GM18505 (cell line): ENCODE data around the gene NFATC2.

ENCODE experiments used
- ATAC-seq: cut with Tn5 transposase; IDR thresholded peaks from one replicate; pipeline ENCODE4 v1.9.1; 2021; ENCODE audit not compliant: unreplicated experiment
- POLR2A ChIP-seq: IDR thresholded peaks from 4 replicates; pipeline ENCODE4 v1.6.1; 2011; ENCODE audit warnings: borderline replicate concordance; ENCODE audit not compliant: insufficient read depth, insufficient read length; ENCODE audit errors: extremely low read depth

NFATC2 gene

GRCh38 chr20:51428401-51429143 lies 113.9 kb downstream of the NFATC2 start:
- no peak for ATAC-seq
- TF ChIP-seq POLR2A, result no peak

- no peak for TF ChIP-seq POLR2A
- ATAC-seq, result no peak
These were observed 114.7 kb downstream of the NFATC2 start for GRCh38 chr20:51427651-51428291.

DNA sequence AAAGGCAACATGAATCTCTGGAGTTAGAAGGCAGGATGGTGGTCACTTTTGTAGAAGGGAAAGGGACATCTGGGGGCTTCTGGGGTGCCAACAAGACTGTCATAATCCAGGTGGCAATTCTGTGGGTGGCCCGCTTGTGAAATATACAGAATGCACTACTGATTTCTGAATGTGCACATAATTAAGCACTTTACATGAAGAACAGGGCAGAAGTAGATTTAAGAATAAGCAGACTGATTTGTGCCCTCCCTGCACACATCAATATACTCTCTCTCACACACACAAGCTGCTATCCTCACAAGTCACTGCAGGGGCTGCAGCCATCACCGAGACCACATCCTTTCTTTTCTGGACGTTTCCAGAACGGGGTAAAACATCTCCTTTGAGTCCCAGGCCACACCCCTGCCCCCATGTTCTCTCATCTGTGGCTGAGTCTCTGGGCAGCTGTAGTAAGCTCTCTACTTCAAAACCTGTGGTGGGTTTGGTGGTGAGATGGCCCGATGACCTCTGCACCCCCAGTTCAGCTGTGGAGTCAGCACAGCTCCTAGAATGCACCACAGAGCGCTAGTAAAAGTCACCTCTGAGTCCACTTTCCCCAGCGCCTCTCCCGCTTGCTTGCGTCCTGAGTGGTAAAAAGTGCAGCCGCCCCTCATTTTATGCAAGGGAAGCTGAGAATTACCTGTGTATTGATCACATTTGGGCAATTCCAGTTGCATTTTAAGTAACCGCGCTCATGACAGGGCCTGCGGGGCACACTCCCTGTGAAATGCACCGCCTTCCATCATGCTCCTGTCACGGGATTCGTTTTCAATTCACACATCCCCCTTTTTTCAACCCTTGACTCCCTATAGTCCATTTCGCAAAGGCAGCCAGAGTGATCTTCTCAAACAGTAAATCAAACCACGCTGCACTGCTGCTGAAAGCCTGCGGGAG lies 115.5 kb downstream of the NFATC2 start:
- no peak for TF ChIP-seq POLR2A
- ATAC-seq, result no peak

- no peak for ATAC-seq
- no peak for TF ChIP-seq POLR2A
These were observed 117.0 kb downstream of the NFATC2 start for GRCh38 chr20:51425347-51426106.

- no peak for TF ChIP-seq POLR2A
- ATAC-seq, result no peak
These were observed 118.0 kb downstream of the NFATC2 start for GRCh38 chr20:51424270-51425117.

GRCh38 chr20:51423810-51424209 lies 118.7 kb downstream of the NFATC2 start:
- no peak for TF ChIP-seq POLR2A

DNA sequence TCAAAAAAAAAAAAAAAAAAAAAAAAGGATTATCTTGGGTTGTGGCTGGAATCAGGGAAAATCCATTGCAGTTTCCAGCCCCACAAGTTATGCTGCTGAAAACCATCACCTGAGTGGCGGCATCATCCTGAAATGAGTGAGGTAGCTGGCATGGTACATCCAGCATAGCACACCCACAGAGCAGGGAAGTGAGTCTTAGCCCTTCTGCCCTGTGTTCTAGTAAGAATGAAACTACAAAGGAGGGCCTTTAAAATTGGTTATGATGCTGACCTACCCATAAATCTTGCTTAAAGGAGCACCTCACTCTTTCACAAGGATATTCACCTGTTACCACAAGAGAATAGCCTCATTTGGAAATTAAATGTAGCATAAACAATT lies 119.2 kb downstream of the NFATC2 start:
- no peak for TF ChIP-seq POLR2A
- ATAC-seq, result peak; percentile 69

More at GRCh38 chr20:51423810-51424209, 118.7 kb downstream of the NFATC2 start:
- ATAC-seq, result no peak

- no peak for TF ChIP-seq POLR2A
- ATAC-seq, result no peak
These were observed 119.8 kb downstream of the NFATC2 start for GRCh38 chr20:51422514-51423289.

GRCh38 chr20:51420805-51421204 lies 121.7 kb downstream of the NFATC2 start:
- TF ChIP-seq POLR2A, result no peak
- ATAC-seq, result no peak

- TF ChIP-seq POLR2A, result no peak
- ATAC-seq, result no peak
These were observed 122.4 kb downstream of the NFATC2 start for GRCh38 chr20:51420111-51420510.

DNA sequence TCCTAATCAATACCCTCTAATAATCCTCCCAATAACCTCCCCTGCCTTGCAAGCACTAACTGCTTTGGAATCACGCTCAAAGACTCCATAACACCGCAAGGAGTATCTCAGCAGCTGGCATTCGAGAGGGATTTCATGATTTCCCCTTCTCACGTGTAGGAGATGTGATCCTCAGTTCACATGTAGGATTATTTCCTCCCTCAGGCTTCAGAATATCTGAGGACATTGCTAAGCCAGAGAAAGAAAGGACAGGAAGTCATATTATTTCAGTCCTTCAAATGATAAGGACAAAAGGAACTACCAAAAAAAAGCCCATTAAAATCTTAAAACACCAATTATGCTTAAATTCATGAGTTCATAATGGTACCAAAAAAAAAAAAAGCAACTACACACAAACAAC lies 122.9 kb downstream of the NFATC2 start:
- no peak for ATAC-seq
- TF ChIP-seq POLR2A, result no peak
